Nephron (organoid): Measurements from ENCODE around the gene NAV2.

Source experiments
- H3K27ac Mint-ChIP-seq, 3 experiments: 2 replicates each; pipeline ENCODE4 v1.8.0; 2020; ENCODE audit warnings: mixed read lengths in 3 of 3, mild to moderate bottlenecking in 2 of 3, moderate library complexity in 1 of 3
- H3K27me3 Mint-ChIP-seq: 2 replicates; pipeline ENCODE4 v1.8.0; 2021; ENCODE audit warnings: low read depth, mild to moderate bottlenecking, moderate library complexity, mixed read lengths
- H3K36me3 Mint-ChIP-seq: 2 replicates; pipeline ENCODE4 v1.8.0; 2020; ENCODE audit warnings: low read depth, mixed read lengths
- H3K4me1 Mint-ChIP-seq: 2 replicates; pipeline ENCODE4 v1.8.0; 2020; ENCODE audit warnings: mixed read lengths
- H3K4me3 Mint-ChIP-seq, 3 experiments: 2 replicates each; pipeline ENCODE4 v1.8.0; 2020; ENCODE audit warnings: mild to moderate bottlenecking in 3 of 3, mixed read lengths in 3 of 3, moderate library complexity in 2 of 3
- H3K9me3 Mint-ChIP-seq: 2 replicates; pipeline ENCODE4 v1.8.0; 2020; ENCODE audit warnings: mixed read lengths
- CTCF ChIP-seq, 3 experiments: fragments of 200-600 bp; sonication (generic); IDR thresholded peaks; one replicate each; pipeline ENCODE4 v1.5.0; 2021; ENCODE audit warnings: antibody characterized with exemption in 3 of 3; ENCODE audit not compliant: unreplicated experiment in 3 of 3

Gene NAV2

GRCh38 chr11:19767627-19768151, 55.1 kb downstream of the NAV2 start:
- no peak overlapping the region for H3K4me3 Mint-ChIP-seq
- no peak for TF ChIP-seq CTCF (IDR thresholded peaks at IDR 0.05; ENCODE audit: unreplicated experiment in 3 of 3)
- peaks cover 7% of the 10 kb centered on the region for H3K4me1 Mint-ChIP-seq
- H3K9me3 Mint-ChIP-seq: no peaks in the 10 kb centered on the region
- H3K36me3 Mint-ChIP-seq: no peaks in the 10 kb centered on the region
- H3K27me3 Mint-ChIP-seq: peaks cover 31% of the 10 kb centered on the region
- H3K27ac Mint-ChIP-seq: no peak overlapping the region

GRCh38 chr11:19768197-19768596, 55.6 kb downstream of the NAV2 start:
- Mint-ChIP-seq H3K4me1 (peaks cover 5% of the 10 kb centered on the region), H3K36me3 (no peaks in the 10 kb centered on the region), H3K27me3 (peaks cover 35% of the 10 kb centered on the region), H3K9me3 (no peaks in the 10 kb centered on the region), H3K4me3 (no peak overlapping the region), H3K27ac (no peak overlapping the region)
- no peak for TF ChIP-seq CTCF (IDR thresholded peaks at IDR 0.05; ENCODE audit: unreplicated experiment in 3 of 3)

- peaks cover 35% of the 10 kb centered on the region for H3K27me3 Mint-ChIP-seq
- no peak overlapping the region for H3K27ac Mint-ChIP-seq
- no peak for TF ChIP-seq CTCF (IDR thresholded peaks at IDR 0.05; ENCODE audit: unreplicated experiment in 3 of 3)
- H3K4me3 Mint-ChIP-seq: no peak overlapping the region
- H3K4me1 Mint-ChIP-seq: no peaks in the 10 kb centered on the region
- H3K36me3 Mint-ChIP-seq: no peaks in the 10 kb centered on the region
- H3K9me3 Mint-ChIP-seq: no peaks in the 10 kb centered on the region
Observed at GRCh38 chr11:19768815-19769214, 56.2 kb downstream of the NAV2 start.

- H3K4me1 Mint-ChIP-seq: no peaks in the 10 kb centered on the region
- no peaks in the 10 kb centered on the region for H3K9me3 Mint-ChIP-seq
- peaks cover 45% of the 10 kb centered on the region for H3K27me3 Mint-ChIP-seq
- no peak overlapping the region for H3K4me3 Mint-ChIP-seq
- H3K36me3 Mint-ChIP-seq: no peaks in the 10 kb centered on the region
- H3K27ac Mint-ChIP-seq: no peak overlapping the region
- no peak for TF ChIP-seq CTCF (IDR thresholded peaks at IDR 0.05; ENCODE audit: unreplicated experiment in 3 of 3)
Observed at GRCh38 chr11:19769820-19770219, 57.2 kb downstream of the NAV2 start.

GRCh38 chr11:19770277-19770676, 57.6 kb downstream of the NAV2 start:
- H3K4me3 Mint-ChIP-seq: no peak overlapping the region
- H3K27me3 Mint-ChIP-seq: peaks cover 48% of the 10 kb centered on the region
- no peaks in the 10 kb centered on the region for H3K36me3 Mint-ChIP-seq

More at GRCh38 chr11:19770277-19770676, 57.6 kb downstream of the NAV2 start:
- TF ChIP-seq CTCF (IDR thresholded peaks at IDR 0.05; ENCODE audit: unreplicated experiment in 3 of 3): no peak
- no peaks in the 10 kb centered on the region for H3K4me1 Mint-ChIP-seq
- H3K27ac Mint-ChIP-seq: no peak overlapping the region
- H3K9me3 Mint-ChIP-seq: no peaks in the 10 kb centered on the region
